ENCODE results near the gene MOBP. TPM values are rescaled to one million over a fixed set of nuclear protein-coding genes. Genes with fewer than 3 reads are reported as not detected.
A peak's percentile ranks its signal among the peaks of the same experiment; 100 is the strongest.

MOBP gene
- total RNA-seq, 2 donors from 2014 or later: not detected

DNA sequence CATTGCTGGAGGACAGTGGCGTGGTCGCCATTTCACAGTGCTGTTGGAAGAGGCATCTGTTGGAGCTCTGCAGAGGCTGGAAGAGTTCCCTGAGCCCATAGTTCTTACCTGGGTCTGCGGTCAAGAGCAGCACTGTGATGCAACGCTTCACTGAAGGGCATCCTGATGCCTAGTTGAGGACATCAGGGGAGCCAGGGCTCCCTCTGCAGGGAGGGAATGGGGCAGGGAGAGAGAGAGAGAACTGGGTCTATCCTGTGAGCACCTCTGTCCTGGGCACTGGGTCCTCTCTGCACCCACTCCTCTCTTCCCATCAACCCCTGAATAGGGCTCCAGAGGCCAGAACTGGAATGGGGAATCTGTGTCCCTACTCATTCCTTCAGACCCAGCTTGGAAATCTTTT lies 23.9 kb upstream of the MOBP start:
- no peak for ATAC-seq (ENCODE audit: insufficient number of reproducible peaks, low FRiP score, low read depth)
- no peak for DNase-seq (ENCODE audit: low spot score)
- H3K4me3 ChIP-seq: no peak overlapping the region
- no peak overlapping the region for H3K27ac ChIP-seq
- H3K27me3 ChIP-seq (replicated peaks; ENCODE audit: insufficient read depth): no peaks in the 10 kb centered on the region
- no peaks in the 10 kb centered on the region for H3K36me3 ChIP-seq
- TF ChIP-seq, protein P1, sequence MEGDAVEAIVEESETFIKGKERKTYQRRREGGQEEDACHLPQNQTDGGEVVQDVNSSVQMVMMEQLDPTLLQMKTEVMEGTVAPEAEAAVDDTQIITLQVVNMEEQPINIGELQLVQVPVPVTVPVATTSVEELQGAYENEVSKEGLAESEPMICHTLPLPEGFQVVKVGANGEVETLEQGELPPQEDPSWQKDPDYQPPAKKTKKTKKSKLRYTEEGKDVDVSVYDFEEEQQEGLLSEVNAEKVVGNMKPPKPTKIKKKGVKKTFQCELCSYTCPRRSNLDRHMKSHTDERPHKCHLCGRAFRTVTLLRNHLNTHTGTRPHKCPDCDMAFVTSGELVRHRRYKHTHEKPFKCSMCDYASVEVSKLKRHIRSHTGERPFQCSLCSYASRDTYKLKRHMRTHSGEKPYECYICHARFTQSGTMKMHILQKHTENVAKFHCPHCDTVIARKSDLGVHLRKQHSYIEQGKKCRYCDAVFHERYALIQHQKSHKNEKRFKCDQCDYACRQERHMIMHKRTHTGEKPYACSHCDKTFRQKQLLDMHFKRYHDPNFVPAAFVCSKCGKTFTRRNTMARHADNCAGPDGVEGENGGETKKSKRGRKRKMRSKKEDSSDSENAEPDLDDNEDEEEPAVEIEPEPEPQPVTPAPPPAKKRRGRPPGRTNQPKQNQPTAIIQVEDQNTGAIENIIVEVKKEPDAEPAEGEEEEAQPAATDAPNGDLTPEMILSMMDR (IDR thresholded peaks at IDR 0.05): no peak
- no peaks in the 10 kb centered on the region for H3K9me3 ChIP-seq
- no peaks in the 10 kb centered on the region for H3K4me1 ChIP-seq (ENCODE audit: control insufficient read depth in 1 of 2, low read depth in 2 of 2)

DNA sequence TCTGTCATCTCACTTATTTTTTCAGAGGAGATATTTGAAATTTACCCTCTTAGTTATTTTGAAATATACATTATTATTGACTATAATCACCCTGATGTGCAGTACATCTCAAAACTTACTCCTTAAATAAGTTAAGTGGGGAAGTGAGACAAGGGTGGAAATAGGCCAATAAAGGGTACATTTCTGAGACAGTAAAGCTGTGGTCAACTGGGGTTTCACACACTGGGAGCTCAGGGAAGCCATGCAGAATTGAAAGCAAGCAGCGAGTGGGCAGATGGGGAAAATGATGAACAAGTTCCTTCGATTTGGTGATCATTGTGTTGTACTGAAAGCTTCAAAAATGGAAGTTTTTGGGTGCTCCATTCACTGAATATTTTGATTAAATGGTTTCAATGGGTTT lies 21.6 kb upstream of the MOBP start:
- ATAC-seq (ENCODE audit: insufficient number of reproducible peaks, low FRiP score, low read depth) (no peak), DNase-seq (ENCODE audit: low spot score) (no peak)
- Histone ChIP-seq H3K4me1 (ENCODE audit: control insufficient read depth in 1 of 2, low read depth in 2 of 2) (no peaks in the 10 kb centered on the region), H3K4me3 (no peak overlapping the region), H3K27ac (no peak overlapping the region), H3K27me3 (replicated peaks; ENCODE audit: insufficient read depth) (no peaks in the 10 kb centered on the region), H3K9me3 (no peaks in the 10 kb centered on the region), H3K36me3 (no peaks in the 10 kb centered on the region)
- TF ChIP-seq, protein P1 (IDR thresholded peaks at IDR 0.05): no peak

DNA sequence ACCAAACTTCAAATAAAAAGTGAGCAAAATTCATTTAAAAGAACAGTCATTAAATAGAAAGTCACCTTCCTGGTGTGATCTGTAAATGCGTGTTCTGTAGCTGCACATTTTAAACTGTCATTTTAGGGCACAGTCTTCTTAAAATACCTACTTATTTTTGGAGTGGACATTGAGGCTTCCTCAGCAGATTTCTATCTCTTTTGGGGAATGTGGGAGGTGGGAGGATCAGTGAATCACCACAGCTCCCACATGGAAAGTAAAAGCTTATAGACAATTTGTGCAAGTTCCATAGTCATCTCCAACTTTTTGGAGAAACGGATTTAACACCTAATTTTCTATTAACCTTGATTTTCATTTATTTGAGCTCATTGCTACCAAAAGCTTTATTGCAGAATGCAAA lies 21.0 kb upstream of the MOBP start:
- Histone ChIP-seq H3K4me1 (ENCODE audit: control insufficient read depth in 1 of 2, low read depth in 2 of 2) (no peaks in the 10 kb centered on the region), H3K27me3 (replicated peaks; ENCODE audit: insufficient read depth) (no peaks in the 10 kb centered on the region), H3K4me3 (no peak overlapping the region), H3K36me3 (no peaks in the 10 kb centered on the region), H3K27ac (no peak overlapping the region), H3K9me3 (no peaks in the 10 kb centered on the region)
- DNase-seq (ENCODE audit: low spot score) (no peak), ATAC-seq (ENCODE audit: insufficient number of reproducible peaks, low FRiP score, low read depth) (no peak)
- TF ChIP-seq, protein P1 (IDR thresholded peaks at IDR 0.05): no peak

DNA sequence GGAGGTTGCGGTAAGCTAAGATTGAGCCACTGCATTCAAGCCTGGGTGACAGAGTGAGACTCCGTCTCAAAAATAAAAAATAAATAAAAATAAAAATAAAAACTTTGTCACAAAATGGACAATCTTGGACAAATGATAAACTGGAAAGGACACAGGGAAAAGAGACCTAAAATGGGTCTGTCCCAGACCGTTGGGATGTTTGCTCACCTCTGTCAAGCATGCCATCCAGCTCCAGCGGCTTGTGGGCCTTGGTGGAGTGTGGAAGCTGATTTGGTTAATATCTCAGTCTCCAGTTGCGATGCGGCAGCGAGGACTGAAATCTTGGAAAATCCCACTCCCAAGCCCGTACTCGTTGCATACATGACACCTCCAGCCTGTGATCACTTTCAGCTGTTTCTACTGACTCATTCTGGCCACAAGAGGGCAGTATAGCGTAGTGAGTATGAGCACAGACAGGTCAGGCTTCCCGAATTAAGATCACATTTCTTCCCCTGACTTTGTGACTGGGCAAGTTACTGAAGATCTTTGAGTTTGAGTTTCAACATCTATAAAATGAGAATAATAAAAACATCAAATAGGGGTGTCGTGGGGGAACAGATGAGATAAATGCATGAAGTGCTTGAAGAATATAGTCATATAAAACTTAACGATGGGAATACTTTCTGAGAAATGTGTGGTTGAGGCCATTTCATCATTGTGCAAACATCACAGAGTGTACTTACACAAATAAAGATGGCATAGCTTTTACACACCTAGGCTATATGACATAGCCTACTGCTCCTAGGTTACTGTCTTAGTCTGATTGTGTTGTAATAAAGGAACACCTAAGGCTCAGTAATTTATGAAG lies 19.6 kb upstream of the MOBP start:
- H3K9me3 ChIP-seq: no peaks in the 10 kb centered on the region
- no peaks in the 10 kb centered on the region for H3K36me3 ChIP-seq
- H3K27me3 ChIP-seq (replicated peaks; ENCODE audit: insufficient read depth): no peaks in the 10 kb centered on the region
- DNase-seq (ENCODE audit: low spot score) (peak; percentile 53), ATAC-seq (ENCODE audit: insufficient number of reproducible peaks, low FRiP score, low read depth) (peak; percentile 72)
- TF ChIP-seq, protein P1 (IDR thresholded peaks at IDR 0.05): peak; percentile 80
- no peak overlapping the region for H3K27ac ChIP-seq
- no peak overlapping the region for H3K4me3 ChIP-seq
- H3K4me1 ChIP-seq (ENCODE audit: control insufficient read depth in 1 of 2, low read depth in 2 of 2): no peaks in the 10 kb centered on the region

DNA sequence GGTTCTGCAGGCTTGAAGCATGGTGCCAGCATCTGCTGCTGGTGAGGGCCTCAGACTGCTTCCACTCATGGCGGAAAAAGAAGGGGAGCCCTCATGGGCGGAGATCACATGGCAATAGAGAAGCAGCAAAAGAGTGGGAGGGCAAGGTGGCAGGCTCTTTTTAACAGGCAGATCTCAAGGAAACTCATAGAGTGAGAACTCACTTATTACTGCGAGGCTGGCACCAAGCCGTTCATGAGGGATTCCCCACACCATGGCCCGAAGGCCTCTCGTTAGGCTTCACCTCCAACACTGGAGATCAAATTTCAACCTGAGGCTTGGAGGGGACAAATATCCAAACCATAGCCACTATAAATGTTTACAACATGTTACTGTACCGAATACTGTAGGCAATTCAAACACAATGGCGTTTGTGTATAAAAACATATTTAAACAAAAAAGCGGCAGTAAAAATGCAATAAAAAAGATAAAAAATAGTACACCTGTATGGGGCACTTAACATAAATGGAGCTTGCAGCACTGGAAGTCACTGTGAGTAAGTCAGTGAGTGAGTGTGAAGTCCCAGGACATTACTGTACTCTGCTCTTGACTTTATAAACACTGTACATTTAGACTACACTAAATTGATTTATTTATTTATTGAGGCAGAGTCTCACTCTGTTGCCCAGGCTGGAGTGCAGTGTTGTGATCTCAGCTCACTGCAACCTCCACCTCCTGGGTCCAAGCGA lies 18.8 kb upstream of the MOBP start:
- Histone ChIP-seq H3K4me1 (ENCODE audit: control insufficient read depth in 1 of 2, low read depth in 2 of 2) (no peaks in the 10 kb centered on the region), H3K9me3 (no peaks in the 10 kb centered on the region), H3K4me3 (no peak overlapping the region), H3K27ac (no peak overlapping the region), H3K27me3 (replicated peaks; ENCODE audit: insufficient read depth) (no peaks in the 10 kb centered on the region), H3K36me3 (no peaks in the 10 kb centered on the region)
- TF ChIP-seq, protein P1 (IDR thresholded peaks at IDR 0.05): no peak
- DNase-seq (ENCODE audit: low spot score) (no peak), ATAC-seq (ENCODE audit: insufficient number of reproducible peaks, low FRiP score, low read depth) (no peak)
